HepG2 (cell line): ENCODE measurements around the gene RRAS. TPM values are rescaled to one million over a fixed set of nuclear protein-coding genes. Genes with fewer than 3 reads are reported as not detected.

Experiments used
- BORCS8-MEF2B ChIP-seq: sonication (generic); formaldehyde crosslinking; IDR thresholded peaks from 2 replicates; pipeline ENCODE4 v1.8.0; 2022; ENCODE audit warnings: mild to moderate bottlenecking, missing genetic modification reagents
- EED ChIP-seq: sonication (generic); formaldehyde crosslinking; IDR thresholded peaks from 2 replicates; pipeline ENCODE4 v1.5.0; 2020; ENCODE audit warnings: mild to moderate bottlenecking, missing genetic modification reagents
- GTF2F1 ChIP-seq: fragments of 150-350 bp; IDR thresholded peaks from 2 replicates; pipeline ENCODE4 v1.6.1; 2014; ENCODE audit warnings: low read length
- KLF9 ChIP-seq: IDR thresholded peaks from 2 replicates; pipeline ENCODE4 v1.6.1; 2016; ENCODE audit warnings: low read depth
- MIXL1 ChIP-seq: IDR thresholded peaks from 2 replicates; pipeline ENCODE4 v1.6.1; 2016
- MXD4 ChIP-seq: IDR thresholded peaks from 2 replicates; pipeline ENCODE4 v1.6.1; 2016; ENCODE audit warnings: mild to moderate bottlenecking, missing biosample characterization, missing genetic modification reagents
- NFKB2 ChIP-seq: sonication (generic); formaldehyde crosslinking; IDR thresholded peaks from 2 replicates; pipeline ENCODE4 v1.4.0; 2020; ENCODE audit warnings: missing genetic modification reagents, borderline replicate concordance
- NR1H2 ChIP-seq: sonication (generic); formaldehyde crosslinking; IDR thresholded peaks from 2 replicates; pipeline ENCODE4 v1.8.1; 2022; ENCODE audit warnings: low read depth, missing genetic modification reagents, borderline replicate concordance
- PAXIP1 ChIP-seq: sonication (generic); formaldehyde crosslinking; conservative IDR thresholded peaks from 2 replicates; pipeline ENCODE4 v1.4.0; 2020; ENCODE audit warnings: mild to moderate bottlenecking, missing genetic modification reagents, moderate library complexity
- PCBP1 ChIP-seq: fragments of 200-400 bp; formaldehyde crosslinking; IDR thresholded peaks from 2 replicates; pipeline ENCODE4 v1.6.1; 2017; ENCODE audit warnings: mild to moderate bottlenecking, low read depth, low read length, borderline replicate concordance
- ZFAT ChIP-seq: sonication (generic); formaldehyde crosslinking; conservative IDR thresholded peaks from 2 replicates; pipeline ENCODE4 v1.8.1; 2023; ENCODE audit warnings: missing genetic modification reagents, inconsistent platforms
- ZFP90 ChIP-seq: sonication (generic); formaldehyde crosslinking; IDR thresholded peaks from 2 replicates; pipeline ENCODE4 v1.8.0; 2022; ENCODE audit warnings: missing genetic modification reagents, mild to moderate bottlenecking, inconsistent platforms, borderline replicate concordance
- ZNF101 ChIP-seq: sonication (generic); formaldehyde crosslinking; IDR thresholded peaks from 2 replicates; pipeline ENCODE4 v1.4.0; 2020; ENCODE audit warnings: mild to moderate bottlenecking, low read depth, missing genetic modification reagents, borderline replicate concordance
- ZNF644 ChIP-seq: IDR thresholded peaks from 2 replicates; pipeline ENCODE4 v1.6.1; 2016; ENCODE audit warnings: low read depth
- polyA plus RNA-seq, 8 experiments: library from polyadenylated mRNA; depleted of rRNA in 3 of 8; stranded (reverse) in 7 of 8; unstranded in 1 of 8; fragments of >200 nt; fragmentation: Illumina TruSeq in 4 of 8; extraction: Trizol in 4 of 8; gene quantifications; 2 replicates each; pipeline versions ENCODE4 v1.2.1 to v1.2.3, GENCODE V29; 2011 to 2016; ENCODE audit warnings: low read depth in 4 of 8, missing spikeins in 1 of 8, mixed read lengths in 1 of 8; ENCODE audit not compliant: insufficient read depth in 1 of 8
- total RNA-seq, 5 experiments: library from RNA; depleted of rRNA; stranded (reverse); fragments of >200 nt; fragmentation: Illumina TruSeq; extraction: Trizol; gene quantifications; 2 replicates each; pipeline ENCODE4 v1.2.3, GENCODE V29; 2016; ENCODE audit warnings: low read depth in 1 of 5
- TF ChIP-seq, protein P1 (sequence below): sonication (generic); formaldehyde crosslinking; conservative IDR thresholded peaks from 2 replicates; pipeline ENCODE4 v1.8.0; 2022; ENCODE audit warnings: missing genetic modification reagents
- TF ChIP-seq, protein P2 (sequence below): sonication (generic); formaldehyde crosslinking; IDR thresholded peaks from 2 replicates; pipeline ENCODE4 v1.4.0; 2020; ENCODE audit warnings: mild to moderate bottlenecking, missing genetic modification reagents
- TF ChIP-seq, protein P3 (sequence below): sonication (generic); formaldehyde crosslinking; IDR thresholded peaks from 2 replicates; pipeline ENCODE4 v1.5.1; 2020; ENCODE audit warnings: missing genetic modification reagents, mild to moderate bottlenecking, borderline replicate concordance
- TF ChIP-seq, protein P4 (sequence below): sonication (generic); formaldehyde crosslinking; IDR thresholded peaks from 2 replicates; pipeline ENCODE4 v1.4.0; 2020; ENCODE audit warnings: missing genetic modification reagents
- TF ChIP-seq, protein P5 (sequence below): sonication (generic); formaldehyde crosslinking; IDR thresholded peaks from 2 replicates; pipeline ENCODE4 v1.4.0; 2020; ENCODE audit warnings: mild to moderate bottlenecking, missing genetic modification reagents

The RRAS gene
- total and polyA plus RNA-seq, 2 of the 13 experiments (the other 11 are each of a cell fraction or from before 2014, with no cell fraction given): 1.5 to 12.0 TPM

DNA sequence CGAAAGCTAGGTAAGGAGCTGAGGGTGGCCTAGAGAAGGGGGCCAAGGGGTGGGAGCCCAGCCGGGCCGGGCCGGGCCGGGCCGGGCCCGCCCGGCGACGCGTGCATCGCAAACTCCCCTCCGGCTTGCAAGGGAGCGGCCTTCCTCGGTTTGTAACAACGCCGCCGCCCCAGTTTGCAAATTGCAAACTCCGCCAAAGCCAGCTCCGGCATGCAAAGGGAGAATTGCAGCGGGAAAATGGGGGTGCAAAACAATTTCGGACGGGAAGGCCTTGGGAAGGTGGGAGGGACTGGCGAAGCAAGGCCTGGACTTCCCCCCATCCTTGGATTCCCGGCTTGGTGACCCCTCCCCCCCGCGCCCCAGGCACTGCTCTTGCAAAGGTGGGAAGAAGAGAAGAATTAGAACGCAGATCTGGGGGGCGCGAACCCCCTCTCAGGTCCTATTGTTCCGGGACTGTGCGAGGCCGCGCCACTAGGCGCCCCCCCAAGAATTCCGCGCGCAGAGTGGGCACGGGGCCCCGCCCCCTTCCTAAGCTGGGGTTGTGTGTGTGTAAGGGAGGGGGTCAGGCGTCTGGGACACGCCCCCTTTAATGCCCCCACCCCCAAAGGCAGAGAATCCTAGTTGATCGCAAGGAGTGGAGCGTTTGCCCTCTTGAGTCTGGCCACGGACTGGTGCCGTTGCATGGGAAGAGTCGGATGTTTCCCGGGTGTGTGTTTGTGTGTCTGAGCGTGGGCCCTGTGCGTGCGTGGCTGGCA, 48.0 kb downstream of the RRAS start (continued):
- no peak for TF ChIP-seq PAXIP1 (CRISPR knock-in tag)
- 0 out of 2 replicates have a peak, but pooled peaks have one; percentile 38 for TF ChIP-seq ZFP90
- TF ChIP-seq NFKB2 (CRISPR knock-in tag): 0 out of 2 replicates have a peak, but pooled peaks have one; percentile 55
- TF ChIP-seq, protein P1, sequence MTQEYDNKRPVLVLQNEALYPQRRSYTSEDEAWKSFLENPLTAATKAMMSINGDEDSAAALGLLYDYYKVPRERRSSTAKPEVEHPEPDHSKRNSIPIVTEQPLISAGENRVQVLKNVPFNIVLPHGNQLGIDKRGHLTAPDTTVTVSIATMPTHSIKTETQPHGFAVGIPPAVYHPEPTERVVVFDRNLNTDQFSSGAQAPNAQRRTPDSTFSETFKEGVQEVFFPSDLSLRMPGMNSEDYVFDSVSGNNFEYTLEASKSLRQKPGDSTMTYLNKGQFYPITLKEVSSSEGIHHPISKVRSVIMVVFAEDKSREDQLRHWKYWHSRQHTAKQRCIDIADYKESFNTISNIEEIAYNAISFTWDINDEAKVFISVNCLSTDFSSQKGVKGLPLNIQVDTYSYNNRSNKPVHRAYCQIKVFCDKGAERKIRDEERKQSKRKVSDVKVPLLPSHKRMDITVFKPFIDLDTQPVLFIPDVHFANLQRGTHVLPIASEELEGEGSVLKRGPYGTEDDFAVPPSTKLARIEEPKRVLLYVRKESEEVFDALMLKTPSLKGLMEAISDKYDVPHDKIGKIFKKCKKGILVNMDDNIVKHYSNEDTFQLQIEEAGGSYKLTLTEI (CRISPR knock-in tag): no peak
- TF ChIP-seq, protein P2, sequence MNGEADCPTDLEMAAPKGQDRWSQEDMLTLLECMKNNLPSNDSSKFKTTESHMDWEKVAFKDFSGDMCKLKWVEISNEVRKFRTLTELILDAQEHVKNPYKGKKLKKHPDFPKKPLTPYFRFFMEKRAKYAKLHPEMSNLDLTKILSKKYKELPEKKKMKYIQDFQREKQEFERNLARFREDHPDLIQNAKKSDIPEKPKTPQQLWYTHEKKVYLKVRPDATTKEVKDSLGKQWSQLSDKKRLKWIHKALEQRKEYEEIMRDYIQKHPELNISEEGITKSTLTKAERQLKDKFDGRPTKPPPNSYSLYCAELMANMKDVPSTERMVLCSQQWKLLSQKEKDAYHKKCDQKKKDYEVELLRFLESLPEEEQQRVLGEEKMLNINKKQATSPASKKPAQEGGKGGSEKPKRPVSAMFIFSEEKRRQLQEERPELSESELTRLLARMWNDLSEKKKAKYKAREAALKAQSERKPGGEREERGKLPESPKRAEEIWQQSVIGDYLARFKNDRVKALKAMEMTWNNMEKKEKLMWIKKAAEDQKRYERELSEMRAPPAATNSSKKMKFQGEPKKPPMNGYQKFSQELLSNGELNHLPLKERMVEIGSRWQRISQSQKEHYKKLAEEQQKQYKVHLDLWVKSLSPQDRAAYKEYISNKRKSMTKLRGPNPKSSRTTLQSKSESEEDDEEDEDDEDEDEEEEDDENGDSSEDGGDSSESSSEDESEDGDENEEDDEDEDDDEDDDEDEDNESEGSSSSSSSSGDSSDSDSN (CRISPR knock-in tag): peak; percentile 24; the same call in 1 of the 2 replicates
- TF ChIP-seq, protein P3, sequence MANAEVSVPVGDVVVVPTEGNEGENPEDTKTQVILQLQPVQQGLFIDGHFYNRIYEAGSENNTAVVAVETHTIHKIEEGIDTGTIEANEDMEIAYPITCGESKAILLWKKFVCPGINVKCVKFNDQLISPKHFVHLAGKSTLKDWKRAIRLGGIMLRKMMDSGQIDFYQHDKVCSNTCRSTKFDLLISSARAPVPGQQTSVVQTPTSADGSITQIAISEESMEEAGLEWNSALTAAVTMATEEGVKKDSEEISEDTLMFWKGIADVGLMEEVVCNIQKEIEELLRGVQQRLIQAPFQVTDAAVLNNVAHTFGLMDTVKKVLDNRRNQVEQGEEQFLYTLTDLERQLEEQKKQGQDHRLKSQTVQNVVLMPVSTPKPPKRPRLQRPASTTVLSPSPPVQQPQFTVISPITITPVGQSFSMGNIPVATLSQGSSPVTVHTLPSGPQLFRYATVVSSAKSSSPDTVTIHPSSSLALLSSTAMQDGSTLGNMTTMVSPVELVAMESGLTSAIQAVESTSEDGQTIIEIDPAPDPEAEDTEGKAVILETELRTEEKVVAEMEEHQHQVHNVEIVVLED (CRISPR knock-in tag): no peak
- TF ChIP-seq ZNF101 (CRISPR knock-in tag): no peak
- TF ChIP-seq PCBP1: no peak; the same call in 1 of the 2 replicates
- TF ChIP-seq MIXL1: no peak
- TF ChIP-seq NR1H2 (CRISPR knock-in tag): no peak
- no peak for TF ChIP-seq MXD4
- TF ChIP-seq, protein P4, sequence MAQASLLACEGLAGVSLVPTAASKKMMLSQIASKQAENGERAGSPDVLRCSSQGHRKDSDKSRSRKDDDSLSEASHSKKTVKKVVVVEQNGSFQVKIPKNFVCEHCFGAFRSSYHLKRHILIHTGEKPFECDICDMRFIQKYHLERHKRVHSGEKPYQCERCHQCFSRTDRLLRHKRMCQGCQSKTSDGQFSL (CRISPR knock-in tag): peak; percentile 73; the same call in 1 of the 2 replicates
- TF ChIP-seq KLF9 (CRISPR knock-in tag): no peak
- TF ChIP-seq ZNF644 (CRISPR knock-in tag): no peak
- TF ChIP-seq BORCS8-MEF2B (CRISPR knock-in tag): no peak
- no peak for TF ChIP-seq ZFAT (CRISPR knock-in tag)
- TF ChIP-seq EED (CRISPR knock-in tag): no peak
- no peak for TF ChIP-seq GTF2F1
- TF ChIP-seq, protein P5, sequence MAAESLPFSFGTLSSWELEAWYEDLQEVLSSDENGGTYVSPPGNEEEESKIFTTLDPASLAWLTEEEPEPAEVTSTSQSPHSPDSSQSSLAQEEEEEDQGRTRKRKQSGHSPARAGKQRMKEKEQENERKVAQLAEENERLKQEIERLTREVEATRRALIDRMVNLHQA (CRISPR knock-in tag): no peak
